NCI-H2227 (cell line): ENCODE data around the gene ROR1.

Experiments
- DNase-seq: peaks from one replicate; lab custom pipeline; 2025; ENCODE audit not compliant: unreplicated experiment; lab: John Stamatoyannopoulos, UW

The ROR1 gene

GRCh38 chr1:63773815-63774616 is at the start of gene ROR1:
TSS of gene ROR1 (plus strand) at chr1:63774017.
- DNase-seq, result peak; percentile 77

GRCh38 chr1:63724375-63724899 is 49.4 kb upstream of the ROR1 start:
- DNase-seq, result no peak

GRCh38 chr1:63728611-63729226 is 45.1 kb upstream of the ROR1 start:
- no peak for DNase-seq

- no peak for DNase-seq
Measured at GRCh38 chr1:63729227-63729620, 44.6 kb upstream of the ROR1 start.

- peak; percentile 5 for DNase-seq
Measured at GRCh38 chr1:63730211-63730610, 43.6 kb upstream of the ROR1 start.

- DNase-seq, result no peak
Measured at GRCh38 chr1:63731117-63732043, 42.4 kb upstream of the ROR1 start.

- DNase-seq, result no peak
Measured at GRCh38 chr1:63732666-63733065, 41.2 kb upstream of the ROR1 start.

- DNase-seq, result no peak
Measured at GRCh38 chr1:63738772-63739171, 35.0 kb upstream of the ROR1 start.

GRCh38 chr1:63739452-63739851 is 34.4 kb upstream of the ROR1 start:
- no peak for DNase-seq

GRCh38 chr1:63740432-63740831 is 33.4 kb upstream of the ROR1 start:
- no peak for DNase-seq

- no peak for DNase-seq
Measured at GRCh38 chr1:63742526-63742925, 31.3 kb upstream of the ROR1 start.

- no peak for DNase-seq
Measured at GRCh38 chr1:63743781-63744180, 30.0 kb upstream of the ROR1 start.

- DNase-seq, result no peak
Measured at GRCh38 chr1:63746129-63746864, 27.5 kb upstream of the ROR1 start.

- DNase-seq, result no peak
Measured at GRCh38 chr1:63747445-63747844, 26.4 kb upstream of the ROR1 start.

GRCh38 chr1:63748046-63748580 is 25.7 kb upstream of the ROR1 start:
- no peak for DNase-seq

- no peak for DNase-seq
Measured at GRCh38 chr1:63748641-63749040, 25.2 kb upstream of the ROR1 start.

- DNase-seq, result no peak
Measured at GRCh38 chr1:63750721-63751120, 23.1 kb upstream of the ROR1 start.

GRCh38 chr1:63752176-63752575 is 21.6 kb upstream of the ROR1 start:
- no peak for DNase-seq

- no peak for DNase-seq
Measured at GRCh38 chr1:63753591-63753990, 20.2 kb upstream of the ROR1 start.

GRCh38 chr1:63756839-63757238 is 17.0 kb upstream of the ROR1 start:
- no peak for DNase-seq
